SU-DHL-6 (cell line): Measurements from ENCODE around the gene OSTN.

ENCODE experiments used
- H2AFZ ChIP-seq: fragments of 200-600 bp; sonication (generic); 2 replicates; pipeline ENCODE4 v1.6.1; 2014; ENCODE audit warnings: low read depth, mild to moderate bottlenecking, moderate library complexity, mixed read lengths, antibody characterized with exemption, low read length; ENCODE audit not compliant: severe bottlenecking
- H3F3A ChIP-seq: fragments of 200-600 bp; shearing (Covaris generic); 2 replicates; pipeline ENCODE4 v1.6.0; 2016; ENCODE audit warnings: antibody characterized with exemption, mild to moderate bottlenecking; ENCODE audit not compliant: insufficient read depth
- H3K27ac ChIP-seq: fragments of 200-600 bp; sonication (generic); 2 replicates; pipeline ENCODE4 v1.5.1; 2016; ENCODE audit warnings: low read depth, mild to moderate bottlenecking, low read length, moderate library complexity, mixed read lengths
- H3K27me3 ChIP-seq: fragments of 200-600 bp; sonication (generic), shearing (Covaris generic); 2 replicates; pipeline ENCODE4 v1.6.0; 2014; ENCODE audit warnings: mild to moderate bottlenecking, low read length
- H3K36me3 ChIP-seq: fragments of 200-600 bp; sonication (generic); 2 replicates; pipeline ENCODE4 v1.6.1; 2014; ENCODE audit warnings: mild to moderate bottlenecking, low read length, mixed read lengths
- H3K4me2 ChIP-seq: fragments of 300-600, 200-600 bp; shearing (Covaris generic), sonication (generic); 2 replicates; pipeline ENCODE4 v1.6.0; 2014; ENCODE audit warnings: low read length, low read depth, mild to moderate bottlenecking; ENCODE audit not compliant: poor library complexity, severe bottlenecking
- H3K4me3 ChIP-seq: fragments of 200-600 bp; sonication (generic); 2 replicates; pipeline ENCODE4 v1.5.1; 2014; ENCODE audit warnings: antibody characterized with exemption, low read length, mild to moderate bottlenecking, mixed read lengths; ENCODE audit not compliant: insufficient read depth, poor library complexity, severe bottlenecking
- H3K79me2 ChIP-seq: fragments of 200-600 bp; sonication (generic); 2 replicates; pipeline ENCODE4 v1.6.1; 2014; ENCODE audit warnings: mild to moderate bottlenecking, low read length, moderate library complexity; ENCODE audit not compliant: insufficient read depth
- H3K9ac ChIP-seq: fragments of 200-600 bp; sonication (generic); 2 replicates; pipeline ENCODE4 v1.7.0; 2014; ENCODE audit warnings: mild to moderate bottlenecking, low read length
- H3K9me2 ChIP-seq: fragments of 200-600 bp; sonication (generic); replicated peaks from 2 replicates; pipeline ENCODE4 v1.6.1; 2014; ENCODE audit warnings: low read length; ENCODE audit not compliant: insufficient read depth
- H3K9me3 ChIP-seq: fragments of 200-600 bp; sonication (generic); 2 replicates; pipeline ENCODE4 v1.6.1; 2014; ENCODE audit warnings: low read length, mixed read lengths; ENCODE audit not compliant: insufficient read depth
- H4K20me1 ChIP-seq: fragments of 200-600 bp; sonication (generic); 2 replicates; pipeline ENCODE4 v1.6.1; 2014; ENCODE audit warnings: low read depth, mild to moderate bottlenecking, antibody characterized with exemption, low read length, moderate library complexity, mixed read lengths
- EZH2phosphoT487 ChIP-seq: fragments of 200-600 bp; sonication (generic), shearing (Covaris generic); conservative IDR thresholded peaks from 2 replicates; pipeline ENCODE4 v1.6.1; 2018; ENCODE audit warnings: mild to moderate bottlenecking, antibody characterized with exemption, low read length, moderate library complexity, mixed read lengths
- TF ChIP-seq, protein P1 (sequence below): fragments of 200-600 bp; sonication (generic); IDR thresholded peaks from one replicate; pipeline ENCODE4 v1.5.1; 2017; ENCODE audit warnings: antibody characterized with exemption, mild to moderate bottlenecking, low read length, moderate library complexity; ENCODE audit not compliant: insufficient read depth, poor library complexity, severe bottlenecking

OSTN gene

GRCh38 chr3:191280882-191281281 lies 81.8 kb downstream of the OSTN start:
- Histone ChIP-seq H3K27me3 (no peaks in the 10 kb centered on the region), H3F3A (no peaks in the 10 kb centered on the region), H2AFZ (no peak overlapping the region), H3K36me3 (no peaks in the 10 kb centered on the region), H3K4me2 (no peak overlapping the region), H3K9me2 (no peaks in the 10 kb centered on the region), H3K9ac (no peak overlapping the region), H3K9me3 (no peaks in the 10 kb centered on the region), H4K20me1 (no peaks in the 10 kb centered on the region), H3K79me2 (no peaks in the 10 kb centered on the region), H3K4me3 (no peak overlapping the region), H3K27ac (no peak overlapping the region)
- TF ChIP-seq, protein P1, sequence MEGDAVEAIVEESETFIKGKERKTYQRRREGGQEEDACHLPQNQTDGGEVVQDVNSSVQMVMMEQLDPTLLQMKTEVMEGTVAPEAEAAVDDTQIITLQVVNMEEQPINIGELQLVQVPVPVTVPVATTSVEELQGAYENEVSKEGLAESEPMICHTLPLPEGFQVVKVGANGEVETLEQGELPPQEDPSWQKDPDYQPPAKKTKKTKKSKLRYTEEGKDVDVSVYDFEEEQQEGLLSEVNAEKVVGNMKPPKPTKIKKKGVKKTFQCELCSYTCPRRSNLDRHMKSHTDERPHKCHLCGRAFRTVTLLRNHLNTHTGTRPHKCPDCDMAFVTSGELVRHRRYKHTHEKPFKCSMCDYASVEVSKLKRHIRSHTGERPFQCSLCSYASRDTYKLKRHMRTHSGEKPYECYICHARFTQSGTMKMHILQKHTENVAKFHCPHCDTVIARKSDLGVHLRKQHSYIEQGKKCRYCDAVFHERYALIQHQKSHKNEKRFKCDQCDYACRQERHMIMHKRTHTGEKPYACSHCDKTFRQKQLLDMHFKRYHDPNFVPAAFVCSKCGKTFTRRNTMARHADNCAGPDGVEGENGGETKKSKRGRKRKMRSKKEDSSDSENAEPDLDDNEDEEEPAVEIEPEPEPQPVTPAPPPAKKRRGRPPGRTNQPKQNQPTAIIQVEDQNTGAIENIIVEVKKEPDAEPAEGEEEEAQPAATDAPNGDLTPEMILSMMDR = no peak
- no peak for TF ChIP-seq EZH2phosphoT487

- no peak overlapping the region for H3K4me3 ChIP-seq
- H2AFZ ChIP-seq = no peak overlapping the region
- H3F3A ChIP-seq = no peaks in the 10 kb centered on the region
- no peaks in the 10 kb centered on the region for H3K36me3 ChIP-seq
- H3K9ac ChIP-seq = no peak overlapping the region
- TF ChIP-seq, protein P1 = no peak
- TF ChIP-seq EZH2phosphoT487 = no peak
- no peaks in the 10 kb centered on the region for H3K27me3 ChIP-seq
- no peak overlapping the region for H3K27ac ChIP-seq
- no peaks in the 10 kb centered on the region for H3K79me2 ChIP-seq
- no peaks in the 10 kb centered on the region for H3K9me2 ChIP-seq
- H4K20me1 ChIP-seq = no peaks in the 10 kb centered on the region
- no peak overlapping the region for H3K4me2 ChIP-seq
- no peaks in the 10 kb centered on the region for H3K9me3 ChIP-seq
These were observed 83.5 kb downstream of the OSTN start for GRCh38 chr3:191282251-191283185.

DNA sequence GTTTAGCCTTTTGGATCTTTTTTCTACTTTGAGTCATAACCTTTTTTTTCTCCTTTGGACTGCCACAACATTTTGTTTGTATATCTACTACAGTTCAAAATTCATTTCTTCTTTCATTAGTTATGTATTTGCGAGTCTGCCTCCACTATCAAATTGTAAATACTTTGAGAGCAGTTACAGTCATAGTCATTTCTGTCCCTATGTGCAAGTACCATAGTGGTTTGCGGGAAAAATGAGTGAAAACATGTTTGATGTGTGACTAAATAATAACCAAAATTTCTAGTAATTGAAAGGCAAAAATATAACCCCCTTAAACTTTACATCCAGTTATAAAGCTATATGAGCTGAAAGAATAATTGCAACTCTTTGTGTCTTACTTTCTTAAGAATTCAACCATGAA lies 84.4 kb downstream of the OSTN start:
- Histone ChIP-seq H3K36me3 (no peaks in the 10 kb centered on the region), H3K9me3 (no peaks in the 10 kb centered on the region), H3K4me2 (no peak overlapping the region), H3K27ac (no peak overlapping the region), H3K9ac (no peak overlapping the region), H3K4me3 (no peak overlapping the region), H3F3A (no peaks in the 10 kb centered on the region), H3K79me2 (no peaks in the 10 kb centered on the region), H3K27me3 (no peaks in the 10 kb centered on the region), H4K20me1 (no peaks in the 10 kb centered on the region), H3K9me2 (no peaks in the 10 kb centered on the region), H2AFZ (no peak overlapping the region)
- no peak for TF ChIP-seq EZH2phosphoT487
- TF ChIP-seq, protein P1 = no peak
